OCI-LY7 (cell line): Measurements from ENCODE around the gene WRAP73. TPM values are rescaled to one million over a fixed set of nuclear protein-coding genes. Genes with fewer than 3 reads are reported as not detected.

Experiments
- BruUV-seq: library from RNA; stranded (reverse); fragments of 400-500 nt; replicated peaks from 2 replicates; lab custom pipeline; 2021; lab: Mats Ljungman, UMichigan
- CTCF ChIA-PET: fragments of 300-600 bp; sonication (Branson Sonifier 250); formaldehyde crosslinking; loops from one replicate; lab custom pipeline; 2022; ENCODE audit warnings: antibody characterized with exemption; ENCODE audit not compliant: unreplicated experiment; lab: Charles Lee
- POLR2A ChIA-PET: fragments of 300-600 bp; sonication (Branson Sonifier 250); formaldehyde crosslinking; loops from one replicate; lab custom pipeline; 2022; ENCODE audit warnings: antibody characterized with exemption; lab: Charles Lee
- DNase-seq: peaks from one replicate; pipeline ENCODE4 v3.0.0-alpha.2; 2015; ENCODE audit warnings: low spot score
- H2AFZ ChIP-seq: fragments of 200-600 bp; sonication (generic), shearing (Covaris generic); 2 replicates; pipeline ENCODE4 v1.6.1; 2014; ENCODE audit warnings: mild to moderate bottlenecking, antibody characterized with exemption, low read length, moderate library complexity
- H3K27ac ChIP-seq: fragments of 200-600 bp; sonication (generic); 2 replicates; pipeline ENCODE4 v1.5.1; 2014; ENCODE audit warnings: mixed run types, low read depth, mild to moderate bottlenecking, moderate library complexity, low read length, inconsistent platforms; ENCODE audit not compliant: poor library complexity, severe bottlenecking
- H3K36me3 ChIP-seq: fragments of 200-600 bp; sonication (generic); 2 replicates; pipeline ENCODE4 v1.6.1; 2014; ENCODE audit warnings: mild to moderate bottlenecking, antibody characterized with exemption, low read length, moderate library complexity, mixed read lengths; ENCODE audit not compliant: insufficient read depth
- H3K4me1 ChIP-seq: fragments of 200-600 bp; sonication (generic); 2 replicates; pipeline ENCODE4 v1.5.1; 2014; ENCODE audit warnings: mild to moderate bottlenecking, low read length; ENCODE audit not compliant: insufficient read depth, poor library complexity, severe bottlenecking
- H3K4me2 ChIP-seq: fragments of 200-600 bp; sonication (generic); 2 replicates; pipeline ENCODE4 v1.6.1; 2014; ENCODE audit warnings: mild to moderate bottlenecking, low read length
- H3K4me3 ChIP-seq: fragments of 200-600 bp; sonication (generic); 2 replicates; pipeline ENCODE4 v1.5.1; 2014; ENCODE audit warnings: mild to moderate bottlenecking, low read depth, low read length; ENCODE audit not compliant: poor library complexity, severe bottlenecking
- H3K79me2 ChIP-seq: fragments of 200-600 bp; sonication (generic); 2 replicates; pipeline ENCODE4 v1.6.1; 2016; ENCODE audit warnings: low read depth, mild to moderate bottlenecking, low read length, moderate library complexity, mixed read lengths; ENCODE audit not compliant: insufficient read depth
- H3K9me2 ChIP-seq: fragments of 200-600 bp; sonication (generic); 2 replicates; pipeline ENCODE4 v1.6.1; 2016; ENCODE audit warnings: mild to moderate bottlenecking, low read length, mixed read lengths; ENCODE audit not compliant: insufficient read depth
- H3K9me3 ChIP-seq: fragments of 200-600 bp; sonication (generic); 2 replicates; pipeline ENCODE4 v1.6.1; 2014; ENCODE audit warnings: mild to moderate bottlenecking, mixed run types, low read length, mixed read lengths
- H4K20me1 ChIP-seq: fragments of 200-600 bp; sonication (generic); 2 replicates; pipeline ENCODE4 v1.6.1; 2014; ENCODE audit warnings: mild to moderate bottlenecking, antibody characterized with exemption, low read length, moderate library complexity, mixed read lengths; ENCODE audit not compliant: insufficient read depth
- CTCF ChIP-seq: fragments of 200-600 bp; sonication (generic); conservative IDR thresholded peaks from 2 replicates; pipeline ENCODE4 v1.5.1; 2014; ENCODE audit warnings: mild to moderate bottlenecking, antibody characterized with exemption, low read length, moderate library complexity, mixed read lengths
- EZH2phosphoT487 ChIP-seq: fragments of 200-600 bp; sonication (generic); IDR thresholded peaks from 2 replicates; pipeline ENCODE4 v1.6.1; 2018; ENCODE audit warnings: low read depth, borderline replicate concordance, mild to moderate bottlenecking, mixed run types, antibody characterized with exemption, low read length, moderate library complexity, mixed read lengths
- intact Hi-C: fragments of 100-400 bp; cut with micrococcal nuclease; formaldehyde crosslinking; loops from one replicate; pipeline ENCODE4 v1.10.0; 2022; ENCODE audit not compliant: unreplicated experiment
- total RNA-seq, 2 experiments: library from RNA; depleted of rRNA in 1 of 2; stranded (reverse); fragments of >200 nt in 1 of 2; shearing (Covaris generic) in 1 of 2; gene quantifications; 2 replicates each; pipeline ENCODE4 v1.2.3, GENCODE V29; 2014 to 2022

WRAP73 gene
- total RNA-seq, 2 experiments from 2014 or later = 34.7 to 40.0 TPM

DNA sequence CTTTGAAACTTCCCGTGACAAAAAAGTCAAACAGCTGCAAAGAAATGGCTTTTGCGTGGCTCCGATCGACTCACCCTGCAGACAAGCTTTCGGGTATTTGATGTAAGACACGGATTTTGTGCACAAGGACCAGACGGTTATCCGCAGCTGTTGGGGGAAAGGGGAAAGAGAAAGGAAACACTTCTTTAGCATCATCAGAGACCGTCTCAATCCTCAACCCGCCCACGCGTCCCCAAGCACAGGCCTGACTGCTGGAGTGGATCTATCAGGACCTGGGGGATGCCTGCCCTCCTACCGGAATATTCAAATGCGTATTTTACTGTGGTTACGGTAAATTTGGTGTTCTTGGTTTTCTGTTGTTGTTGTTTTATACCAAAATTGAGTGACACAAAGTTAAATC is 11.2 kb downstream of the WRAP73 start:
- ChIA-PET POLR2A (no interaction called here), CTCF (no interaction called here)
- H3K27ac ChIP-seq = no peak overlapping the region
- H3K79me2 ChIP-seq = no peaks in the 10 kb centered on the region
- H3K4me2 ChIP-seq = no peak overlapping the region
- no peaks in the 10 kb centered on the region for H3K9me2 ChIP-seq
- no peaks in the 10 kb centered on the region for H3K9me3 ChIP-seq
- H3K36me3 ChIP-seq = peaks cover 43% of the 10 kb centered on the region
- intact Hi-C loops = no loop called here
- no peaks in the 10 kb centered on the region for H3K4me1 ChIP-seq
- no TSS peak for BruUV-seq
- no peak overlapping the region for H3K4me3 ChIP-seq
- no peak overlapping the region for H2AFZ ChIP-seq
- H4K20me1 ChIP-seq = no peaks in the 10 kb centered on the region
- no peak for DNase-seq
- TF ChIP-seq CTCF (no peak), EZH2phosphoT487 (no peak)

GRCh38 chr1:3638027-3638426 is 11.9 kb downstream of the WRAP73 start:
- ChIA-PET POLR2A (no interaction called here), CTCF (no interaction called here)
- Histone ChIP-seq H3K9me2 (no peaks in the 10 kb centered on the region), H3K79me2 (no peaks in the 10 kb centered on the region), H3K36me3 (peaks cover 45% of the 10 kb centered on the region), H4K20me1 (no peaks in the 10 kb centered on the region), H3K27ac (no peak overlapping the region), H3K4me2 (no peak overlapping the region), H3K4me1 (no peaks in the 10 kb centered on the region), H2AFZ (no peak overlapping the region), H3K4me3 (no peak overlapping the region), H3K9me3 (no peaks in the 10 kb centered on the region)
- no peak for DNase-seq
- intact Hi-C loops = no loop called here
- no TSS peak for BruUV-seq
- TF ChIP-seq EZH2phosphoT487 = no peak
- TF ChIP-seq CTCF = no peak

GRCh38 chr1:3636531-3636930 is 13.4 kb downstream of the WRAP73 start:
- peaks cover 46% of the 10 kb centered on the region for H3K36me3 ChIP-seq
- POLR2A ChIA-PET = no interaction called here
- intact Hi-C loops = no loop called here

More at GRCh38 chr1:3636531-3636930, 13.4 kb downstream of the WRAP73 start:
- Histone ChIP-seq H3K4me2 (no peak overlapping the region), H4K20me1 (no peaks in the 10 kb centered on the region), H3K27ac (no peak overlapping the region), H3K9me2 (no peaks in the 10 kb centered on the region), H3K79me2 (no peaks in the 10 kb centered on the region), H3K4me3 (no peak overlapping the region), H3K9me3 (no peaks in the 10 kb centered on the region), H3K4me1 (no peaks in the 10 kb centered on the region), H2AFZ (no peak overlapping the region)
- CTCF ChIA-PET = no interaction called here
- TF ChIP-seq CTCF (no peak), EZH2phosphoT487 (no peak)
- DNase-seq = no peak
- no TSS peak for BruUV-seq
